Measurements from ENCODE around the gene PPP2R1B.
"Not testable (repeated sequence)": the region's sequence is repeated elsewhere in the genome, so short reads cannot be mapped to it uniquely, and the experiment has no call there.

The PPP2R1B gene

DNA sequence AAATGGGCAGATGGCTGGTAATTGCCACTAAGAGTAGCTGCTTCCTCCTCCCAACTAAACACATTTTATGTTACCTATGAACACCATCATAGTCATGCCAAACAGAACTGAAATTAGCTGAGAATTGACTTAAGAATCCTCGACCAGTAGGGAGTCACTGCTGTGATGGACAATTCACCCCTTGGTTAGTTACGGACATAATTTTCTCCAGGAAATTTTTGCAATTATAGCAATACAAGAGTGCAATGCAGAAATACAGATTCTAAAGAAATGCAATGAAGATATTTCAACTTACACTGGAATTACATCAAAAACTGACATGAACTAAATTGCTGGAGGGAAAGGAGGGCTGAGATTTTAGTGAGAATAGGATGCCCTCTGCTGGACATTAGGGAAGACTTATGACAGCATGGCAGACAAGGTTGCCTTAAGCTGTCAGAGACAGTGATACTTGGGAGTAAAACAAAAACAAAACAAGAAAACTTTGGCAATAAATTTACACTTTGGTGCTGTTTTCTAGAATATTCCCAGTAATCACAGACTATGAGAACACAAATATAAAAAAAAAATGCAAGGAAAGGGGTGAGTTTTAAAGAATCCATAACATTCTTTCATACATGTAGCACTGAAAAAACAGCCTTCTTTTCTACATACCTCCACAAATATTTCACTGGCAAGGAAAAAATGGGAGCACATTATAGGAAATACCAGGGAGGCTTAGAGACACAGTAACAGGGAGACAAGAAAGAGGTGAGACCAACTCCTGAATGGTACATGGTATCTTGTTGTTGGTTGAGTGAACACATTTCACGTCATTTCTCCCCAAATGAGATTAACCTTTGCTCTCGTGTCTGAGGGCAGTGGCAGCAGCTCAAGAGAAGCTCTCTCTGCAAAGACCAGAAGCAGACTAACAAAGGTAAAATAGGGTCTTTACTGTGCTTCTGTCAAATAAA lies 11.2 kb upstream of the PPP2R1B start:
- H3K9ac ChIP-seq (ENCODE audit: insufficient read length) = no peak overlapping the region
- TF ChIP-seq POLR2AphosphoS5 (IDR thresholded peaks at IDR 0.05; ENCODE audit: borderline replicate concordance, low read depth, low read length) (no peak), FOXP2 (optimal IDR thresholded peaks at IDR 0.05; ENCODE audit: control extremely low read depth, extremely low read length, insufficient read depth) (no peak), EZH2 (IDR thresholded peaks at IDR 0.05) (no peak)
- H3K27ac ChIP-seq = 0 out of 2 replicates have a peak overlapping the region, but pooled peaks have one; percentile 30
- peak; percentile 58 for DNase-seq (ENCODE audit: low read depth, low spot score)
- no peaks in the 10 kb centered on the region for H3K36me3 ChIP-seq (ENCODE audit: insufficient read depth, low read length)
- H3K9me3 ChIP-seq (ENCODE audit: low read depth, low read length) = no peaks in the 10 kb centered on the region
- no peak overlapping the region for H3K4me3 ChIP-seq

GRCh38 chr11:111776398-111777093 lies 10.4 kb upstream of the PPP2R1B start:
- Histone ChIP-seq H3K36me3 (ENCODE audit: insufficient read depth, low read length) (no peaks in the 10 kb centered on the region), H3K9me3 (ENCODE audit: low read depth, low read length) (no peaks in the 10 kb centered on the region), H3K4me3 (no peak overlapping the region), H3K27ac (no peak overlapping the region), H3K9ac (ENCODE audit: insufficient read length) (no peak overlapping the region)
- no peak for DNase-seq (ENCODE audit: low read depth, low spot score)
- no peak for TF ChIP-seq EZH2 (IDR thresholded peaks at IDR 0.05)
- TF ChIP-seq POLR2AphosphoS5 (IDR thresholded peaks at IDR 0.05; ENCODE audit: borderline replicate concordance, low read depth, low read length) = no peak
- no peak for TF ChIP-seq FOXP2 (optimal IDR thresholded peaks at IDR 0.05; ENCODE audit: control extremely low read depth, extremely low read length, insufficient read depth)

DNA sequence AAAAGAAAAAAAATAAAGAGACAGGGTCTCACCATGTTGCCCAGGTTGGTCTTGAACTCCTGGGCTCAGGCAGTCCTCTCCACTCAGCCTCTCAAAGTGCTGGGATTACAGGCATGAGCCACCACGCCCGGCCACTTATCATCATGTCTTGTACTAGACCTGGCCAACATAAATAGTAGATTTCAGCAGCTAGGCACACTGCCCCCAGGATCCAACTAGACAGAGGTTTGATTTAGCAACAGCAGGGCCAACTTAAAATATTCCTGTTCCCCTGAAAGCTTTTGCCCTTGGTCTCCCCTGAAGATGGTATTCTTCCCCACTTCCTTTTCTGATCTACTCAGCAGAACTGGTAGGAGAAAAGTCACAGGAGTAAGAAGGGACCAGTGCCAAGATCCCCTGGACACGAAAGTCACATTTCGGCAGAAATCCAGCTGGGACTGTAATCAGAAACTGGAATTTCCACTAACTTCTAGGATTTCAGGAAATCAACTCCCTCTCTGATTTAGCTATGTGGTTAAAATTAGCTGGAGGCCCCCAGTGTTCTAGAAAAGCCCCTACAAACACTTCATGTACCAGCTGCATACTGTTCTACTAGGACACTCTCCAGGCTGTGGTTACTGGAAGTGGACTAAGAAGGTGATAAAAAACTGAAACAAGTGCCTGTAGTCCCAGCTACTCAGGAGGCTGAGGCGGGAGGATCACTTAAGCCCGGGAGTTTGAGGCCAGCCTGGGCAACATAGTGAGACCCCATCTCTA lies 8.9 kb upstream of the PPP2R1B start:
- Histone ChIP-seq H3K4me3 (no peak overlapping the region), H3K9me3 (ENCODE audit: low read depth, low read length) (no peaks in the 10 kb centered on the region), H3K9ac (ENCODE audit: insufficient read length) (no peak overlapping the region), H3K27ac (no peak overlapping the region), H3K36me3 (ENCODE audit: insufficient read depth, low read length) (no peaks in the 10 kb centered on the region)
- DNase-seq (ENCODE audit: low read depth, low spot score) = no peak
- TF ChIP-seq FOXP2 (optimal IDR thresholded peaks at IDR 0.05; ENCODE audit: control extremely low read depth, extremely low read length, insufficient read depth) = no peak
- TF ChIP-seq EZH2 (IDR thresholded peaks at IDR 0.05) = no peak
- no peak for TF ChIP-seq POLR2AphosphoS5 (IDR thresholded peaks at IDR 0.05; ENCODE audit: borderline replicate concordance, low read depth, low read length)

- Histone ChIP-seq H3K4me3 (no peak overlapping the region), H3K27ac (no peak overlapping the region), H3K9me3 (ENCODE audit: low read depth, low read length) (no peaks in the 10 kb centered on the region), H3K36me3 (ENCODE audit: insufficient read depth, low read length) (no peaks in the 10 kb centered on the region), H3K9ac (ENCODE audit: insufficient read length) (no peak overlapping the region)
- DNase-seq (ENCODE audit: low read depth, low spot score) = no peak
- TF ChIP-seq EZH2 (IDR thresholded peaks at IDR 0.05) (no peak), FOXP2 (optimal IDR thresholded peaks at IDR 0.05; ENCODE audit: control extremely low read depth, extremely low read length, insufficient read depth) (no peak), POLR2AphosphoS5 (IDR thresholded peaks at IDR 0.05; ENCODE audit: borderline replicate concordance, low read depth, low read length) (no peak)
These were observed 6.3 kb upstream of the PPP2R1B start for GRCh38 chr11:111772535-111772934.

- not testable (repeated sequence) for H3K27ac ChIP-seq; DNase-seq (ENCODE audit: low read depth, low spot score); H3K36me3 ChIP-seq (ENCODE audit: insufficient read depth, low read length); H3K9me3 ChIP-seq (ENCODE audit: low read depth, low read length); H3K4me3 ChIP-seq; H3K9ac ChIP-seq (ENCODE audit: insufficient read length)
These were observed 5.0 kb upstream of the PPP2R1B start for GRCh38 chr11:111771205-111771604.

DNA sequence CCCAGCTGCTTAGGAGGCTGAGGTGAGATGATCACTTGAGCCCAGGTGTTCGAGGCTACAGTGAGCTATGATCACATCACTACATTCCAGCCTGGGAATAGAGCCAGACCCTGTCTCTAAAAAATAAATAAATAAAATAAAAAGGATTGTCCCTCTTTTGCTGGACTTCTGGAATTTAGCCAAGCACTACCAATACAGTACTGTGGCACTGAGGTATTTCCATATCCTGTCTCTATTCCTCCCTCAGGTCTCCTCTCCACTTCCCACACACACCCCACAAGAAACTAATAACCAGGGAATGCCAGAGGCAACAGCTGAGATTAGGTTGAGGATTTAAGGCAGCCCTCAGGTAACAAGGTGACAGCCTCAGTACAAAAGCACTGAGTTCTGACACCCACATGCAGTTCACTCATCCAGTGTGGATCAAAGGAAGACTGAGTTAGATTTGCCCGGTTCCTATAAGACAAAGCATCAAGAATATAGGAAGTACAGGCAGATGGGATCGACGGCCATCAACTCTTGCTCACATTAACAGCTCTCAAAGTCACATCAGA lies 4.5 kb upstream of the PPP2R1B start:
- TF ChIP-seq EZH2 (IDR thresholded peaks at IDR 0.05) (no peak), POLR2AphosphoS5 (IDR thresholded peaks at IDR 0.05; ENCODE audit: borderline replicate concordance, low read depth, low read length) (no peak), FOXP2 (optimal IDR thresholded peaks at IDR 0.05; ENCODE audit: control extremely low read depth, extremely low read length, insufficient read depth) (no peak)
- no peak for DNase-seq (ENCODE audit: low read depth, low spot score)
- H3K36me3 ChIP-seq (ENCODE audit: insufficient read depth, low read length) = no peaks in the 10 kb centered on the region
- H3K9me3 ChIP-seq (ENCODE audit: low read depth, low read length) = no peaks in the 10 kb centered on the region
- no peak overlapping the region for H3K9ac ChIP-seq (ENCODE audit: insufficient read length)
- no peak overlapping the region for H3K4me3 ChIP-seq
- no peak overlapping the region for H3K27ac ChIP-seq

DNA sequence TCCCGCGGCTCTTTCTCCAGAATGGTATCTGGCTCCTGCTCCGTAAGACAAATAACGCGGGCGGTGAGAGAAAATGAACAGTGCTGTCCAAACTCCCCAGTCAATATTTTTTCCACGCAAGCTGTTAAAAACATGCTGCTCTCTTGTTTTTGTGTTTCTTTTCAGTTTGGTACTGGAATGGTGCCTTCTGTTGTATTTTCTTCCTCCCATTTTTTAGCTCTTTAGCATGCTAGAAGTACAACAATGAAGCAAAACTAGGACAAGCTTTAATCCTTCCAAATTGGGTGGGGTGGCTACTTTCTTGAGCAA lies 599 bp upstream of the PPP2R1B start:
- Histone ChIP-seq H3K27ac (peak overlapping the region; percentile 72), H3K9ac (ENCODE audit: insufficient read length) (peak overlapping the region; percentile 84), H3K4me3 (peak overlapping the region; percentile 97), H3K36me3 (ENCODE audit: insufficient read depth, low read length) (peaks cover 32% of the 10 kb centered on the region), H3K9me3 (ENCODE audit: low read depth, low read length) (no peaks in the 10 kb centered on the region)
- no peak for DNase-seq (ENCODE audit: low read depth, low spot score)
- no peak for TF ChIP-seq POLR2AphosphoS5 (IDR thresholded peaks at IDR 0.05; ENCODE audit: borderline replicate concordance, low read depth, low read length)
- TF ChIP-seq FOXP2 (optimal IDR thresholded peaks at IDR 0.05; ENCODE audit: control extremely low read depth, extremely low read length, insufficient read depth) = no peak
- TF ChIP-seq EZH2 (IDR thresholded peaks at IDR 0.05) = no peak
